ENCODE measurements around the gene BANF2. TPM values are rescaled to one million over a fixed set of nuclear protein-coding genes. Genes with fewer than 3 reads are reported as not detected.

The BANF2 gene
- total RNA-seq, 1 donor from 2014 or later, result not detected

DNA sequence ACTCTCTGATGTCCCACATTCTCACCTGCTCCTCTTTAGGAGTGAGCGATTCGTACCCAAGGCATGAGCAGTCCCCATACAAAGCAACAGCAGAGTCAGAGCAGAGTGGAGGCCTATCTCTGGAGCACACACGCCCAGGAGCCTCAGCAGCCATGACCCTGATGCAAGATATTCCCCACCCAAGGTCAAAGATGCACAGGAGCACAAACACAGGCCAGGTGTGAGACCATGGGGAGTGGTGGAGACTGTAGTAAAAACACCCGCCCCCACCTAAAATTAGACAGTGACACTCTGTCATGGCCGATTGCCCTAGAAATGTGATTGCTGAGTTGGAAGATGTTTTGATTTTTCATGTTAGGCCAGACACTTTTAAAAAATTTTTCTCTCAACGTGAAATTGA, 39.1 kb upstream of the BANF2 start:
- no peak for ATAC-seq (ENCODE audit: low read depth)
- Mint-ChIP-seq H3K36me3 (ENCODE audit: low read depth) (peaks cover 20% of the 10 kb centered on the region), H3K27me3 (no peaks in the 10 kb centered on the region), H3K9me3 (peaks cover 6% of the 10 kb centered on the region), H3K27ac (no peak overlapping the region), H3K4me3 (no peak overlapping the region), H3K4me1 (peaks cover 26% of the 10 kb centered on the region)
- intact Hi-C loops (cut with micrococcal nuclease), result no loop called here
- ChIA-PET CTCF (no interaction called here), POLR2A (no interaction called here)
- TF ChIP-seq, protein P1, sequence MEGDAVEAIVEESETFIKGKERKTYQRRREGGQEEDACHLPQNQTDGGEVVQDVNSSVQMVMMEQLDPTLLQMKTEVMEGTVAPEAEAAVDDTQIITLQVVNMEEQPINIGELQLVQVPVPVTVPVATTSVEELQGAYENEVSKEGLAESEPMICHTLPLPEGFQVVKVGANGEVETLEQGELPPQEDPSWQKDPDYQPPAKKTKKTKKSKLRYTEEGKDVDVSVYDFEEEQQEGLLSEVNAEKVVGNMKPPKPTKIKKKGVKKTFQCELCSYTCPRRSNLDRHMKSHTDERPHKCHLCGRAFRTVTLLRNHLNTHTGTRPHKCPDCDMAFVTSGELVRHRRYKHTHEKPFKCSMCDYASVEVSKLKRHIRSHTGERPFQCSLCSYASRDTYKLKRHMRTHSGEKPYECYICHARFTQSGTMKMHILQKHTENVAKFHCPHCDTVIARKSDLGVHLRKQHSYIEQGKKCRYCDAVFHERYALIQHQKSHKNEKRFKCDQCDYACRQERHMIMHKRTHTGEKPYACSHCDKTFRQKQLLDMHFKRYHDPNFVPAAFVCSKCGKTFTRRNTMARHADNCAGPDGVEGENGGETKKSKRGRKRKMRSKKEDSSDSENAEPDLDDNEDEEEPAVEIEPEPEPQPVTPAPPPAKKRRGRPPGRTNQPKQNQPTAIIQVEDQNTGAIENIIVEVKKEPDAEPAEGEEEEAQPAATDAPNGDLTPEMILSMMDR (IDR thresholded peaks at IDR 0.05), result no peak
- DNase-seq, result no peak

DNA sequence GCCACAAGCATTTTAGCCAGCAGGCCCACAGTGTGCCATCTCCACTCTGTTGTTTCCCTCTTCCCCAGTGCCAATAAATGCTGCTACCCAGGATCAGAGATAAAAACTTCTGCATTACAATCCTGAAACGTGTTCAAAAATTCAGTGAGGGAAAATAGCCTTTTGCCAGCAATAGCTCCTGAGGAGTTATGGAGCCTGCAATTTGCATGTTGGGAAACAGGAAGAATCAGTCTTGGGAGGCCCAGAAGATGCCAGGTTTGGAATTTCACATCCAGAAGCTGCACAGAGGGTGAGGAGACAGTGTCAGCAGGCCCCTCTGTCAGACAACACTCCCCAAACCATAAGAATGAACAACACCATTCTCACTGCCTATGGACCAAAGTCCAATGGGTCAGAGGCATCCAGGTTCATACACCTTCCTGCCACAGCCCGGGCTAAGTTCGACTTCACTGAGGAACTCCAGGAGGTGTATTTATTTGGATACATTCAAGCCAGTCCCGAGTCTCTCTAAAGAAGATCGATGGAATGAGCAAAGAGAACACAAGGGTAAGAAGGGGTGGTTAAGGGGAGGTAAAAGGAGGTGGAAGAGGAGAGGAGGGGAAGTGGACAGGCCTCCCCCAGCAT, 38.5 kb upstream of the BANF2 start:
- POLR2A ChIA-PET, result no interaction called here
- H3K36me3 Mint-ChIP-seq (ENCODE audit: low read depth), result peaks cover 20% of the 10 kb centered on the region
- peaks cover 6% of the 10 kb centered on the region for H3K9me3 Mint-ChIP-seq
- H3K27me3 Mint-ChIP-seq, result no peaks in the 10 kb centered on the region
- H3K27ac Mint-ChIP-seq, result no peak overlapping the region
- CTCF ChIA-PET, result no interaction called here
- no peak for DNase-seq
- no peak for ATAC-seq (ENCODE audit: low read depth)
- TF ChIP-seq, protein P1 (IDR thresholded peaks at IDR 0.05), result no peak
- H3K4me3 Mint-ChIP-seq, result no peak overlapping the region
- H3K4me1 Mint-ChIP-seq, result peaks cover 26% of the 10 kb centered on the region
- intact Hi-C loops (cut with micrococcal nuclease), result no loop called here

DNA sequence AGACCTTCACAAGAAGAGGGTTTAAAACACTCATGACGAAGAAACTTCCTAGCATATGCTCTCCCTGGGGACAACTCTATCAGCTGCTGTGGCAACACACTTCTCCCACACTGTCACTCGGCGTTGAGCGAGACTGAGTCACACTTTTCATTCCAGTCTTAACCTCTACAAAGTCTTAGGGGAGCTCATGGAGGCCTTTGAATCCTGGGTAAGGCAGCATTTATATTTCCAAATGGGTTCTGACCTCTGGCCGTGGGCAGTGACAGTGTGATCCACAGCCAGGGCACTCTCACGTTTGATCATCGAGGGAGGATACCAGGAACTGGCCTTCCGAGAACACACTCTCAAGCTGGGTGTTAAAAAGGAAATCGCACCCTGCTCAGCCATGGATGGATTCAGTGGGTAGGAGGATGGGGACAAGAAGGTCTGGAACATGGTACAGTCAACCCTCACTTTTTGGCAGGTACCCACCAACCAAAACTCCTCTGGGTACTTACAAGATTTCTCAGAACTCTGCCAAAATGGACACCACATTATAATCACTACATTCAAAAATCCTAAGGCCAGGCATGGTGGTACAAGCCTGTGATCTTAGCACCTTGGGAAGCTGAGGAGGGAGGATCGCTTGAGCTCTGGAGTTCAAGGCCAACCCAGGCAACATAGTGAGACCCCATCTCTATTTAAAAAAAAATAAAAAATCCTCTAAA, 37.3 kb upstream of the BANF2 start:
- ATAC-seq (ENCODE audit: low read depth), result peak; percentile 73
- CTCF ChIA-PET, result no interaction called here

DNA sequence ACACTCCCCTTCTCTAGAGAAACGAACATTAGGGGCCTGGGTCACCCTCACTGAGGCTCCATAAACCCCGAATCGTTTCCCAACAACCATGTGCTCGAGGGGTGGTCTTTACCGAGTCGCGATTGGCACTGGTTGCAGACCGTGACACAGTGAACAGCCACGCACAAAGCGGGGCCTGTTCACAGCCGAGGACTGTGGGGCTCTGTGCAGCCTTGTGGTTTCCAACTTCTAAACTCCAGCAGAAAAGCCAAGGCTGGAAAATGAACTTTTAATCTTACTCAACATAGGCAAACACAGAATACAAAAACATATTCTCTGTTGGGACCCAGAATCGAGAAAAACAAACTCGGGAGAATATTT, 36.7 kb upstream of the BANF2 start:
- CTCF ChIA-PET, result no interaction called here
- POLR2A ChIA-PET, result no interaction called here
- intact Hi-C loops (cut with micrococcal nuclease), result loop anchor here (2.0 kb wide), 1 partner anchor 18 kb away; no protein-coding TSS in a partner anchor
- Mint-ChIP-seq H3K4me1 (peaks cover 26% of the 10 kb centered on the region), H3K27me3 (no peaks in the 10 kb centered on the region), H3K36me3 (ENCODE audit: low read depth) (peaks cover 9% of the 10 kb centered on the region), H3K27ac (no peak overlapping the region), H3K4me3 (no peak overlapping the region), H3K9me3 (peaks cover 6% of the 10 kb centered on the region)
- no peak for DNase-seq
- TF ChIP-seq, protein P1 (IDR thresholded peaks at IDR 0.05), result no peak
- no peak for ATAC-seq (ENCODE audit: low read depth)

More for the DNA sequence above, 37.3 kb upstream of the BANF2 start:
- TF ChIP-seq, protein P1 (IDR thresholded peaks at IDR 0.05), result no peak
- H3K36me3 Mint-ChIP-seq (ENCODE audit: low read depth), result peaks cover 14% of the 10 kb centered on the region
- H3K9me3 Mint-ChIP-seq, result peaks cover 6% of the 10 kb centered on the region
- H3K4me3 Mint-ChIP-seq, result no peak overlapping the region
- POLR2A ChIA-PET, result interaction anchor here (0.7 kb wide), 1 partner anchor 42 kb away, joined by 3 read pairs; no protein-coding TSS in a partner anchor
- no peaks in the 10 kb centered on the region for H3K27me3 Mint-ChIP-seq
- DNase-seq, result no peak
- peaks cover 26% of the 10 kb centered on the region for H3K4me1 Mint-ChIP-seq
- intact Hi-C loops (cut with micrococcal nuclease), result loop anchor here (2.0 kb wide), 1 partner anchor 18 kb away; no protein-coding TSS in a partner anchor
- no peak overlapping the region for H3K27ac Mint-ChIP-seq

DNA sequence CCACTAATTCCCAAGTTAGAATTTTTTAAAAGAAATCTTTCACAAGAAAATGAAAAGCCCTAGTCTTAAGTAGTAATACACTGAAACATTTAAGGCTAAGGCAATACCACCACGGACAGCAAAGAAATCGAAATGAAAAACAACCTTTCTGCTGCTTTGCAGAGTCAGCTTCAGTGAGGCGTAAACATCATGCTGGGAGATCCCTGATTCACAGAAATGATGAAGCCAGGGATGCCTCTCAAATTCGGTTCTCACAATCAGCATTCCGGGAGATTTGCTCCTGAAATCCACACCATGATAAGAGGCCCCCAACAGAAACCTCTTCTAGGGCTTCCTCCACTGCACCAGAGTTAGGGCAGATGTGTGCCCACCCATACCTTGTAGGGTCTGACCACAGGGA, 36.3 kb upstream of the BANF2 start:
- intact Hi-C loops (cut with micrococcal nuclease), result loop anchor here (2.0 kb wide), 1 partner anchor 17 kb away; no protein-coding TSS in a partner anchor
- POLR2A ChIA-PET, result no interaction called here

More for the DNA sequence above, 36.3 kb upstream of the BANF2 start:
- TF ChIP-seq, protein P1 (IDR thresholded peaks at IDR 0.05), result no peak
- DNase-seq (no peak), ATAC-seq (ENCODE audit: low read depth) (no peak)
- peaks cover 4% of the 10 kb centered on the region for H3K36me3 Mint-ChIP-seq (ENCODE audit: low read depth)
- peaks cover 3% of the 10 kb centered on the region for H3K9me3 Mint-ChIP-seq
- H3K4me1 Mint-ChIP-seq, result peaks cover 26% of the 10 kb centered on the region
- H3K27ac Mint-ChIP-seq, result no peak overlapping the region
- H3K27me3 Mint-ChIP-seq, result no peaks in the 10 kb centered on the region
- CTCF ChIA-PET, result no interaction called here
- H3K4me3 Mint-ChIP-seq, result no peak overlapping the region

All from activated B cell treated with CpG ODN at 0.5 μM for 24 hours (primary cell).